PFSK-1 (cell line): ENCODE results near the gene TCP1.

Source experiments
- FOXP2 ChIP-seq: optimal IDR thresholded peaks from 2 replicates; pipeline ENCODE3; 2011; ENCODE audit warnings: borderline replicate concordance, control low read depth, inconsistent platforms; ENCODE audit not compliant: insufficient read depth; ENCODE audit errors: extremely low read length, extremely low read depth
- POLR2AphosphoS5 ChIP-seq: IDR thresholded peaks from 2 replicates; pipeline ENCODE4 v1.6.1; 2012; ENCODE audit warnings: low read depth, mild to moderate bottlenecking, control low read depth, low read length, moderate library complexity
- SIN3A ChIP-seq: IDR thresholded peaks from 2 replicates; pipeline ENCODE4 v1.6.1; 2012; ENCODE audit warnings: mild to moderate bottlenecking, low read length, moderate library complexity, borderline replicate concordance; ENCODE audit not compliant: insufficient read depth
- TAF1 ChIP-seq: IDR thresholded peaks from 2 replicates; pipeline ENCODE4 v1.6.1; 2012; ENCODE audit warnings: low read length, control low read depth, borderline replicate concordance; ENCODE audit not compliant: insufficient read depth
- TF ChIP-seq, protein P1 (sequence below), 2 experiments: IDR thresholded peaks; 2 replicates each; pipeline versions ENCODE4 v1.6.1 to v1.8.0; 2011 to 2012; ENCODE audit warnings: low read depth in 2 of 2, low read length in 2 of 2, control low read depth in 1 of 2, inconsistent platforms in 1 of 2, mild to moderate bottlenecking in 1 of 2, moderate library complexity in 1 of 2; ENCODE audit not compliant: insufficient read depth in 1 of 2

Gene TCP1

GRCh38 chr6:159797554-159797953, 8.2 kb upstream of the TCP1 start:
- no peak for TF ChIP-seq TAF1
- no peak for TF ChIP-seq POLR2AphosphoS5
- TF ChIP-seq FOXP2: no peak
- TF ChIP-seq SIN3A: no peak
- TF ChIP-seq, protein P1, sequence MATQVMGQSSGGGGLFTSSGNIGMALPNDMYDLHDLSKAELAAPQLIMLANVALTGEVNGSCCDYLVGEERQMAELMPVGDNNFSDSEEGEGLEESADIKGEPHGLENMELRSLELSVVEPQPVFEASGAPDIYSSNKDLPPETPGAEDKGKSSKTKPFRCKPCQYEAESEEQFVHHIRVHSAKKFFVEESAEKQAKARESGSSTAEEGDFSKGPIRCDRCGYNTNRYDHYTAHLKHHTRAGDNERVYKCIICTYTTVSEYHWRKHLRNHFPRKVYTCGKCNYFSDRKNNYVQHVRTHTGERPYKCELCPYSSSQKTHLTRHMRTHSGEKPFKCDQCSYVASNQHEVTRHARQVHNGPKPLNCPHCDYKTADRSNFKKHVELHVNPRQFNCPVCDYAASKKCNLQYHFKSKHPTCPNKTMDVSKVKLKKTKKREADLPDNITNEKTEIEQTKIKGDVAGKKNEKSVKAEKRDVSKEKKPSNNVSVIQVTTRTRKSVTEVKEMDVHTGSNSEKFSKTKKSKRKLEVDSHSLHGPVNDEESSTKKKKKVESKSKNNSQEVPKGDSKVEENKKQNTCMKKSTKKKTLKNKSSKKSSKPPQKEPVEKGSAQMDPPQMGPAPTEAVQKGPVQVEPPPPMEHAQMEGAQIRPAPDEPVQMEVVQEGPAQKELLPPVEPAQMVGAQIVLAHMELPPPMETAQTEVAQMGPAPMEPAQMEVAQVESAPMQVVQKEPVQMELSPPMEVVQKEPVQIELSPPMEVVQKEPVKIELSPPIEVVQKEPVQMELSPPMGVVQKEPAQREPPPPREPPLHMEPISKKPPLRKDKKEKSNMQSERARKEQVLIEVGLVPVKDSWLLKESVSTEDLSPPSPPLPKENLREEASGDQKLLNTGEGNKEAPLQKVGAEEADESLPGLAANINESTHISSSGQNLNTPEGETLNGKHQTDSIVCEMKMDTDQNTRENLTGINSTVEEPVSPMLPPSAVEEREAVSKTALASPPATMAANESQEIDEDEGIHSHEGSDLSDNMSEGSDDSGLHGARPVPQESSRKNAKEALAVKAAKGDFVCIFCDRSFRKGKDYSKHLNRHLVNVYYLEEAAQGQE (IDR thresholded peaks at IDR 0.05; ENCODE audit: insufficient read depth in 1 of 2, low read depth in 2 of 2, low read length in 2 of 2): no peak

- TF ChIP-seq POLR2AphosphoS5 (no peak), FOXP2 (no peak), SIN3A (no peak), TAF1 (no peak)
- TF ChIP-seq, protein P1 (IDR thresholded peaks at IDR 0.05; ENCODE audit: insufficient read depth in 1 of 2, low read depth in 2 of 2, low read length in 2 of 2): no peak
These were observed 1.7 kb upstream of the TCP1 start for GRCh38 chr6:159790956-159791598.

- TF ChIP-seq, protein P1 (IDR thresholded peaks at IDR 0.05; ENCODE audit: insufficient read depth in 1 of 2, low read depth in 2 of 2, low read length in 2 of 2): no peak
- no peak for TF ChIP-seq FOXP2
- peak; percentile 68 for TF ChIP-seq TAF1
- peak; percentile 49; the same call in 1 of the 2 replicates for TF ChIP-seq SIN3A
- peak; percentile 80; the same call in 1 of the 2 replicates for TF ChIP-seq POLR2AphosphoS5
These were observed 950 bp upstream of the TCP1 start, which contains the start of gene MRPL18 for GRCh38 chr6:159790149-159790955. Gene MRPL18, plus strand, starts transcription at chr6:159790467. Its CDS starts 121 bp downstream, at chr6:159790588.

- no peak for TF ChIP-seq SIN3A
- TF ChIP-seq TAF1: no peak
- no peak for TF ChIP-seq POLR2AphosphoS5
- no peak for TF ChIP-seq FOXP2
These were observed 537 bp downstream of the TCP1 start for GRCh38 chr6:159788753-159789376.

- TF ChIP-seq TAF1 (no peak), SIN3A (peak; percentile 7; the same call in 1 of the 2 replicates)
These were observed 1.1 kb downstream of the TCP1 start for GRCh38 chr6:159788276-159788675.
